GM21367 (cell line): ENCODE measurements around the gene PLXNA4.

ENCODE experiments used
- ATAC-seq: cut with Tn5 transposase; IDR thresholded peaks from one replicate; pipeline ENCODE4 v1.9.1; 2021; ENCODE audit not compliant: unreplicated experiment

Gene PLXNA4

GRCh38 chr7:132443761-132444520, 132.3 kb downstream of the PLXNA4 start:
- no peak for ATAC-seq

GRCh38 chr7:132441935-132442334, 134.3 kb downstream of the PLXNA4 start:
- no peak for ATAC-seq

DNA sequence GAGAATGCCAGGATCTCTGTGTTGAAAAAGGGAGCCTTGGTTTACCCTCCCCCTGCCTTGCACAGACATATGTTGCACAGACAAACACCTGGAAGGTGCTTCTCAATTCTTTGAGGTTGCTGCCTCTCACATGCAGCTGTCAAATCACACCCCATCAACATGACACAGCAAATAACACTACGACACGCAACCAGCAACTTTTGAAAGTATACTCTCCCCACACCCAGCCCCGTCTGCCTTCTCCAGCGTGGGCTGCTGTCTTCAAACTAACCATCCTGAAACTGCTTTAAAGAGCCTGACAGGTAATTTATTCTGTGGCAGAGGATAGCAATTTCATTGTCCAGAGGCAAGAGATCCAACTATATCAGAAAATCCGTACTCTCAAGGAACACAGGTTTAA, 136.1 kb downstream of the PLXNA4 start:
- no peak for ATAC-seq

DNA sequence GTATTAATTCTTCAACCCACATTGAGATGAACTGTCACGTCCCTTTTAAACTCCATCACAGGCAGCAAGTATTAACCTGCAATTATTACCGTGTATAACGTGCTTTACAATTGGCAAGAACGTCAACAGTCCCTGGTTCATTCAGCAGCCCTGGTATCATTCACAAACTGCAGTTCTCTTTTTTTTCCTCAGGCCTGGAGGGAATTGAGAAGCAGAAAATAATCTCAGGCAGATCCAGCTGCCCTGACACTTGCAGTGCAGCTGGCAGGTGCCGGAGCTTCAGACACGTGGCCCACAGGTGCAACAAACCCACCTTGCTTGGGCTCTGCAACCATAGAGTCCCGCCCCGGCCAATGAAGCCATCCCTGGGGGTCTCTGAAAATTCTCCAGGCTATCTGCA, 137.3 kb downstream of the PLXNA4 start:
- ATAC-seq: no peak

DNA sequence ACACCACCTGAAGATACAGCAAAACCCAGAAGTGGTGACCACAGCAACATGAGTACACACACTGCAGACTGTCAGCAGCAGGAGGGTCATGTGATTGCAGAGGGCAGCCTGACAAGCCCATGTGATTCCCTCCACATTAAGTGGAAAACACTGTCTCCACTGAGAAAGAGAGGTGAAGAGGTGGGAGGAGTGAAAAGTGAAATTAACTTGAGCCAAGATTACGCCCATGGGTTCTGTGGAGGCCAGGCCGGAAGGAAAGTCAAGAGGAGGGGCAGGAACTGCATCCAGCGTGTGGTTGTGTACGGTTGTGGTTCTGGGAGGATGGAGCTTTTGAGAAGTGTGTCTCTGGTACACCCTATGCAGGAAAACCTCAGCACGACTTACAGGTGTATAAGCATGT, 138.5 kb downstream of the PLXNA4 start:
- ATAC-seq: no peak

- ATAC-seq: no peak
Measured at GRCh38 chr7:132436121-132436520, 140.1 kb downstream of the PLXNA4 start.

DNA sequence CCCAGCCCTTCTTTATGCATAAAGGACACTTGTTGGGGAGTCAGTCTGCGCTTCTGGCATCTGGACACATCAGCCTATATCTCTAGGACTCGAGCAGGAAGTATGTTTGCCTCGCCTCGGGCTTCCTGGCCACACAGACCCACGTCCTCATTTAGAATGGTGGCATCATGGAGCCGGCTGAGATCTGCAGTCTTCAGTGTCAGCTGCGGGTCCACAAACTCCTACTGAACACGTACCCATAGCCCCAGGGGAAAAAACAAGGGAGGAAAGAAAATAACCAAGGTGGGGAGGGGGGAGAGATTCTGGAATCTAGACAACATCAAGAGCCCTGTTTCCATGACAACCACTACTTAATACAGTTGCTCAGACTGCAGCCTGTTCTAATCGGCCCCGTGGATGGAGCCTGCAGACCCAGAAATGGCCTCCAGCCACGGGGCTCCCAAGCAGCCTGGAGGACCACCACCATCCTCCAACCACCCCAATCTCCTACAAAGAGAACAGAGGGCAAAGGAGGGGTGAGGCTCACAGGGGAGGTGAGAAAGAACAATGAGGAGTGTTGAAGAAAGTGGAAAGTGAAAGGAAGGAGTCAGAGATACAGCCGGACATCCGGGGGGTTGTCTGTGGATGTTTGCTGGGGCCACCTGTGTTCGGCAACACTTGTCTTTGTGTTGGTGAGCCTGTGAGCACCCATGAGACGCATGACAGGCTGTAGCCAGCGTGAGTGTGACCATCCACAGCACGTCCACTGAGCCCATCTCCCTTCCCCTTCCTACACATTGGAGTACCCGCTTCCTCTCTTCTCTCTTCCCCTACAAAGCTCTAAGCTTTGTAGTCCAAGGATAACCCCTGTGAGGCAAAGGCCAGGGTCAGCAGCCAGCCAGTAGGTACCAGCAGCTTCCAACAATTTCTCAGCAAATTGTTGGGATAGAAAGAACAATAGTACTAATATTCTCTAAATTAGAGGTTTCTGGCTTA, 141.0 kb downstream of the PLXNA4 start:
- ATAC-seq: no peak

DNA sequence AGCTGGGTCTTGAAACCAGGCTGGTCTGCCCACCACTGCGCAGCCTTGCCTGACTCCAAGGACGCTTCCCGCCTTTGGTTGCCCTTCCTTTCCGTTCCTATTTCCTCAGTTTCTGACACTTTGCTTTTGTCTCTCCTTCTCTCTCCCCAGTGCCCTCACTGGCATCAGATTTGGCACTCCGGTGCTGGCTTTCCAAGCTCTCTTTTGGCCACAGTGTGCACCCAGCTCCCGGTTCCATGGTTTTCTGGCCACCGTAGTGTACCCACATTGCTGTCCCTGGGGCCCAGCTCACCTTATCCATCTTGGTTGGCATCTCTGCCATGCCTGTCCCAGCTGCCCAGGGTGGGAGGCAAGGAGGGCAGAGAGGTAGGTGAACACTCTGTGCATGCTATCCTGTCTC, 142.2 kb downstream of the PLXNA4 start:
- no peak for ATAC-seq

GRCh38 chr7:132433301-132433700, 143.0 kb downstream of the PLXNA4 start:
- no peak for ATAC-seq

DNA sequence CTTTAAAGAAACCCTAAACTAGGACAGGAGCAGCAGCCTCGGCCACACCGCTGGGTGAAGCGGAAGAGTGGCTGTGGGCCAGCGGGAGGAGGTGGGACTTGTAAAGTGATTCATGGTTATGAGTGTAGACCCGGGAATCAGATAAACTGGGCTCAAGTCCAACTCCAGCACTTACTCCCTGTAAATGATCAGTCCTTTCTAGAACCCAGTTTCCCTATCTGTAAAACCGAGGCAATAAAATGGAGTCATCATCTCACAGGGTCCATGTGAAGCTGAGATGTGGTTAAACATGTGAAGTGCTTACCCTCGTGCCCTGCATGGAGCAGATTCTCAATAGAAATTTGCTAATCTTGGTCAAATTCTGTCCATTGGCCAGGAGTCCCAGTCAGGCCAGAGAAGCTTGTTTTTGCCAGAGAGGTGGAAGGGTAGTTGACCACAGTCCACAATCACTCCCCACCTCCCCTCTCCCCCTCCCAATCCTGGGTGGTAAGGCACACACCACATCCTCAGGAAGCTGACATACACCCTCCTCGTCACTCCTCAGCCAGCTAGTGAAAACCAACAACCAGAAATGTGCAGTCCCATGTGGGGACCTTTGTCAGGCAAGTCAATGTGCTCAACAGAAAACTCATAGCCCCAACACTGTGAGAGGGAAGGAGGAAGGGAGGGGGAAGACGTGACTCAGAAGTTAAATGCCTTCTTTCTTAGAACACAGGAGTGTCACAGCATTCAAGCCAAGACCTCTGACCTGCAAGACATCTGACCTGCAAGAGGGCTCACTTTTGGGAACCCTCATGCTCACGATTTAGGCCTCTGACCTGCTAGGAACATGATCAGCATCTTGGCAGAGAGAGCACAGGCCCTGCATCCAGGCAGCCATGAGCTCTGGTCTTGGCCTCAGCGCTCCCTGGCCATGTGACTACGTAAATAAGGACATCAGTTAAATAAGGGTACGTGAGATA, 145.1 kb downstream of the PLXNA4 start:
- ATAC-seq: no peak

- no peak for ATAC-seq
Measured at GRCh38 chr7:132430041-132430855, 146.0 kb downstream of the PLXNA4 start.

DNA sequence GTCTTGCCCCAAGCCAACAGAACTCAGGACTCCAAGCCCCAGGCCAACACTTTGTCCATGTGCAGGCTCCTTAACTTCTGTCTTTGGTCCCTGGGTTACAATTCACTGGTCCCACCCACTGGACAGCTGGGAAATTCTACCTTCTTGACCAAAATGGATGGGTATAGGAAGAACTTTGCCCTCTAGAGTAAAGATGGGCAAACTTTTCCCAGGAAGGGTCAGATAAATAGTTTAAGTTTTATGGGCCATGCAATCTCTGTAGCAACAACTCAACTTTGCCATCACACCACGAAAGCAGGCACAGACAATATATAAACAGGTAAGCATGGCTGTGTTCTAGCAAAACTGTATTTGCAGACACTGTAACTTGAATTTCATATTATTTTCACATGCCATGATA, 147.1 kb downstream of the PLXNA4 start:
- ATAC-seq: no peak

GRCh38 chr7:132428247-132428919, 147.9 kb downstream of the PLXNA4 start:
- no peak for ATAC-seq

GRCh38 chr7:132425942-132426341, 150.3 kb downstream of the PLXNA4 start:
- ATAC-seq: no peak

DNA sequence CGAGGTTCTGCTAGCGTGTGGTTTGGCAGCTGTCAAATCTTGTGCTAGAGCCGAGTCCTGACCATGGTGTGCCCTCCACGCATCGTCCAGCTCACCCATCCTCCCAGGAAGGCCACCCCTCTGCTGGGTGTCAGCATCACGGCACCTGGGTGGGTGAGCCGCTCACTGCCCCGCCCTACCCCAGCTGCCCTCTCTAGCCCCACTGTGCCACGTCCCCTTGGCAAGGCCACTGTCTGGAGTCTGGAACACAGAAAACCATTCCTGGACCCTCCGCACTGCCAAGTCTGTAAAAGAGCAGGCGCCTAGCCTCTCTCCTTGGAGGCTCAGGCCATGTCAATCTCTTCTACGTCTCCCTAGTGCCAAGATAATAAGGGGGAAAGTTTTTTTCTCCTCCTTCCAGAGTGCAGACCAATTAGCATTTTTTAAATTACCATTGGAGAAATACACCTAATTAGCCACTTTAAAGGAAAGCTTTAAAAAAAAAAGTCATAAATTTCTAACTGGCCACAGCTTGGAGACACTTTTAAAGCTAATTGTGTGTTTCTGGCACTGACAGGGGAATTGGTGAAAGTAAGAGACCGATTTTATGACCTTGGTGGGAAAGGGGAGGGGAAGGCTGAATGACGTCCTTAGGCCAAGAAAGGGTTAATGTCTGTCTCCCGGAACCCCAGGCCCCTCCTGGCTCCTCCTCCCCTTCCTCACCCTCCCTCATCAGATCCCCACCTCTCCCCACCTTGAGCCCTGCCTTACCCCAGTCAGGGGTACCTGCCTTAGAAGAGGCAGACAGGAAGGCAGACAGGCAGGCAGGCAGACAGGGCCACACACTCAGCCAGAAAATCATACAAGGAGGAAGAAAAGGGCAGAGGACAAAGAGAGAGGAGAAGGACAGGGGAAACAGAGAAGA, 151.2 kb downstream of the PLXNA4 start:
- no peak for ATAC-seq

DNA sequence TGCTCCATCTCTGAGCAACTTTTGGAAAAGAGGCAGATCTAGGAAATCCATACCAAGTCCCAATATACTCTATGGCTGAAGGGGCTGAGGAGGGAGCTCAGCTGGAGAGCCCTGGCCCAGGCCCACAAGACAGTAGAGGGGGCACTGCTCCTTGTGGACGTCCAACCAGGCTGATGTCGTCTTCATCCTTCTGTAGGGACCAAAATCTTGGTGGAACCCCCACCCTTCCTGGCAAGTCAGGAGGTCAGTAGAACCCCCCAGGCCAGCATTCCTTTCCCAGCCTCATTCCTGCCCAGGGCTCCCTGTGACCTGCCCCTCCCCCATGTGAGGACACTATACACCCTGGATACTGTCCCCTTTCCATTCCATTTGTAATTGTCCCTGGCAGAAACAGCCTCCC, 152.0 kb downstream of the PLXNA4 start:
- ATAC-seq: no peak

- ATAC-seq: no peak
Measured at GRCh38 chr7:132423594-132424200, 152.6 kb downstream of the PLXNA4 start.

GRCh38 chr7:132422502-132423111, 153.7 kb downstream of the PLXNA4 start:
- ATAC-seq: no peak
